ENCODE measurements around the gene TBC1D16. TPM values are rescaled to one million over a fixed set of nuclear protein-coding genes. Genes with fewer than 3 reads are reported as not detected.

The TBC1D16 gene
- total RNA-seq, 2 experiments from 2014 or later = 8.8 to 9.0 TPM

DNA sequence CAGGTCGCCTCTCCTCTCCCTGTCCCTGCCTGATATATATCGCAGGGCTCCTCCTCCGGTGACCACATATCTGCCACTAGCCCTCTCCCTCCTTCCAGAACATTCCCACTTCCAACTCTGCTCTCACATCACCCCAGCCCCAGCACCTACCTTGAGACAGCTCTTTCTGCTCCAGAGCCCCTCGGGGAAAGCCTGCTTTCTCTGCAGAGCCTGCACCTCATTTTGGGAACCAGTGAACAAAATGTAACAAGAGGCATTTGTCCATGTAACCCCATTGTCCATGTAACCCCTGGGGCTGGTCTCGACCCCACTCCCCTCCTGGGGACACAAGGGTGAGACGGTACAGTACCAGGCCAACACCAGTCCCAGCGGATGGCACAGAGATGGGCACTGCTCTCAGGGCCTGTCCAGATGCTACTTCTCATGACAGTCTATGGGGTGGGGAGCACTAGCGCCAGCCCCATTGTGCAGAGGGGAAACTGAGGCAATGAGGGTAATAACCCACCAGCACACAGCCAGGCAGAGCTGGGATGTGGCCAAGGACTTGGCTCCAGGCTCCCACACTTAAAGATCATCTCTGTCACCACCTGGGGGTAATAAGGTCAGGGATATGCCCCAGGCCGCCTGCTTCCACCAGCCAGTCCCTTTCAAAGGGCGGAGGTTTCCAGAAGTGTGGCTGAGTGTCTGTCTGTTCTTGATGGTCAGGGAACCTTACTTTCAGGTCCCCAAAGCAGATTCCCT, 42.9 kb downstream of the TBC1D16 start:
- Mint-ChIP-seq H3K9me3 (no peaks in the 10 kb centered on the region), H3K27me3 (no peaks in the 10 kb centered on the region), H3K4me3 (peak overlapping the region; percentile 81), H3K36me3 (peaks cover 6% of the 10 kb centered on the region), H3K4me1 (peaks cover 58% of the 10 kb centered on the region), H3K27ac (peak overlapping the region; percentile 91)
- DNase-seq = peak; percentile 14

GRCh38 chr17:79991924-79992648, 43.6 kb downstream of the TBC1D16 start:
- Mint-ChIP-seq H3K4me3 (peak overlapping the region; percentile 81), H3K36me3 (peaks cover 6% of the 10 kb centered on the region), H3K4me1 (peaks cover 51% of the 10 kb centered on the region), H3K9me3 (no peaks in the 10 kb centered on the region), H3K27me3 (no peaks in the 10 kb centered on the region), H3K27ac (peak overlapping the region; percentile 91)
- peak; percentile 27 for DNase-seq

- Mint-ChIP-seq H3K4me3 (peak overlapping the region; percentile 81), H3K4me1 (peaks cover 43% of the 10 kb centered on the region)
Measured at GRCh38 chr17:79991140-79991923, 44.3 kb downstream of the TBC1D16 start.

DNA sequence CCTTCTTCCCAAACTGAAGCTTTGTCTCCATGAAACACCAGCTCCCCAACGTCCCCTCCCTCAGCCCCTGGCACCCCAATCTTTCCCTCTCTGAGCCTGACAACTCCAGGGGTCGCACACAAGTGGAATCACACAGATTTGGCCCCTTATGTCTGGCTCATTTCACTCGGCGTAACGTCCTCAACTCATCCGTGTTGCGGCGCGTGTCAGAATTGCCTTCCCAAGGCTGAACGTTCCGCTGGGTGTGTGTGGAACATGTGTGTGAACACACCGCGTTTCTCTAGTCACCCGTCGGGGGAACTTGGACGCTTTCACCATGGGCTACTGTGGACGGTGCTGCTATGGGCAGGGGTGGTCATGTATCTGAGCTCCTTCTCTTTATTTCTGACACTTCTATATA, 45.0 kb downstream of the TBC1D16 start:
- no peak for DNase-seq
- no peak overlapping the region for H3K27ac Mint-ChIP-seq
- H3K36me3 Mint-ChIP-seq = peaks cover 6% of the 10 kb centered on the region
- H3K27me3 Mint-ChIP-seq = no peaks in the 10 kb centered on the region
- H3K4me3 Mint-ChIP-seq = peak overlapping the region; percentile 29
- peaks cover 38% of the 10 kb centered on the region for H3K4me1 Mint-ChIP-seq
- no peaks in the 10 kb centered on the region for H3K9me3 Mint-ChIP-seq

More at GRCh38 chr17:79991140-79991923, 44.3 kb downstream of the TBC1D16 start:
- H3K27me3 Mint-ChIP-seq = no peaks in the 10 kb centered on the region
- peak; percentile 82 for DNase-seq
- H3K9me3 Mint-ChIP-seq = no peaks in the 10 kb centered on the region
- no peak overlapping the region for H3K27ac Mint-ChIP-seq
- peaks cover 6% of the 10 kb centered on the region for H3K36me3 Mint-ChIP-seq

DNA sequence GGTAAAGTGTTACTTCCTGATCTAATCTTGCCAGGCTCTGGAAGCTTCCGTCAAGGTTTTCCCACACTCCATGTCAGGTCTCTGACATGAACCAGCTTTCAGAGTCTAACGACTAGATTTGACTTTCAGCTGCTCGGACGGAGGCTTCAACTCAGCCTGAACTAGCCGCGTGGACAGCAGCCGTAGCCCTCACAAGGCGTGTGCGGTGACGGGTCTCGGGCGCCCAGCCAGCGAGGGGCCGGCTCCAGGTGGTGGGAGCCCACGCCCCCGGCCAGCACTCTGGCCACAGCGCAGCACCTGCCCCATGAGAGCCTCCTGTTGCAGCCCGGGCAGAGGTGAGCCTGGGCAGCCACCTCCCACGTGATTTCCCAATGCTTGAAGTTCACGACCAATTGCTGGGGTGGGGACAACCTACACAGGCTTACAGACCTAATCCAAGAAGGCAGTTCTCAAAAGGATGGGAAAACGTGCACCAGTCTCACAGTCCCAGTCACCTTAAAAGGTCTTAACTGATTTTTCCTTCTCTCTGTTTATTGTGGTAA, 45.5 kb downstream of the TBC1D16 start:
- Mint-ChIP-seq H3K4me1 (peaks cover 33% of the 10 kb centered on the region), H3K27me3 (no peaks in the 10 kb centered on the region), H3K27ac (no peak overlapping the region), H3K36me3 (peaks cover 6% of the 10 kb centered on the region), H3K4me3 (no peak overlapping the region), H3K9me3 (no peaks in the 10 kb centered on the region)
- no peak for DNase-seq

DNA sequence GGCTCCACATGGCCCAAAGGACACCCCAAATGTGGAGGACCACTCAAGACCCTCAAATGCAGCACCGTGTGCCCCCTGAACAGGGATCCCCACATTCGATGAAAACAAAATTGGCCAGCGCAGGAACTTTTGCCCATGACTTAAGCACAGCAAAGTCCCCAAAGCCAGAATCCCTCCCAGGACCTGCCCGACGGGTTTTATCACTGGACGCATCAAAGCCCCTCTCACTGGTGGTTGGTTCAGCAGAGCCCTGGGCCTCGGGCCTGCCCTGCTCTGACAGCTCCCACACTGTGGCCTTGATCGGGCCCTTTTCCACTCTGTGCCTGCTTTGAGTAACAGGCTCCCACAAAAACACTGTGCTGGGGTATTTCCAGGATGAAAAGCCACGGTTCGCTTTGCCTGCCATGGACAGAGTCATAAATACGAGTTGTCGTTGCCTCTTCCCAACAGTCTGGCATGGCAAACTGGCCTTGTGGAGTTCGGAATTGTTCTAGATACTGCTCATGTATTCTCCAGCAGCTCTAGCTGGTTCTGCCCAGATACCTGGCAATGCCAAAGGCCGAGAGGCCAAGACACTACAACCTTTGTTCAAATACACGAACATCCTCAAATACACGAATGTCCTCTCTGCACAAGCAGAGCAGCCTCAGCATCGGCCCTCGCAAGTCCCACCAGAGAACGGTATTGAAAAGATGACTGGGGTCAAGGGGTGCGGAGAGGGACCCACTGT, 46.4 kb downstream of the TBC1D16 start:
- peaks cover 31% of the 10 kb centered on the region for H3K4me1 Mint-ChIP-seq
- H3K27ac Mint-ChIP-seq = no peak overlapping the region
- DNase-seq = no peak
- no peaks in the 10 kb centered on the region for H3K27me3 Mint-ChIP-seq
- H3K36me3 Mint-ChIP-seq = peaks cover 4% of the 10 kb centered on the region
- no peaks in the 10 kb centered on the region for H3K9me3 Mint-ChIP-seq
- H3K4me3 Mint-ChIP-seq = no peak overlapping the region

GRCh38 chr17:79988185-79988971, 47.3 kb downstream of the TBC1D16 start:
- no peak overlapping the region for H3K27ac Mint-ChIP-seq
- peak; percentile 34 for DNase-seq
- H3K27me3 Mint-ChIP-seq = no peaks in the 10 kb centered on the region
- H3K4me1 Mint-ChIP-seq = peaks cover 25% of the 10 kb centered on the region
- H3K4me3 Mint-ChIP-seq = no peak overlapping the region
- H3K36me3 Mint-ChIP-seq = peaks cover 4% of the 10 kb centered on the region
- H3K9me3 Mint-ChIP-seq = no peaks in the 10 kb centered on the region

GRCh38 chr17:79987935-79988184, 47.8 kb downstream of the TBC1D16 start:
- Mint-ChIP-seq H3K36me3 (peaks cover 4% of the 10 kb centered on the region), H3K27ac (no peak overlapping the region), H3K9me3 (no peaks in the 10 kb centered on the region), H3K4me1 (peaks cover 19% of the 10 kb centered on the region), H3K27me3 (no peaks in the 10 kb centered on the region), H3K4me3 (no peak overlapping the region)
- DNase-seq = no peak

DNA sequence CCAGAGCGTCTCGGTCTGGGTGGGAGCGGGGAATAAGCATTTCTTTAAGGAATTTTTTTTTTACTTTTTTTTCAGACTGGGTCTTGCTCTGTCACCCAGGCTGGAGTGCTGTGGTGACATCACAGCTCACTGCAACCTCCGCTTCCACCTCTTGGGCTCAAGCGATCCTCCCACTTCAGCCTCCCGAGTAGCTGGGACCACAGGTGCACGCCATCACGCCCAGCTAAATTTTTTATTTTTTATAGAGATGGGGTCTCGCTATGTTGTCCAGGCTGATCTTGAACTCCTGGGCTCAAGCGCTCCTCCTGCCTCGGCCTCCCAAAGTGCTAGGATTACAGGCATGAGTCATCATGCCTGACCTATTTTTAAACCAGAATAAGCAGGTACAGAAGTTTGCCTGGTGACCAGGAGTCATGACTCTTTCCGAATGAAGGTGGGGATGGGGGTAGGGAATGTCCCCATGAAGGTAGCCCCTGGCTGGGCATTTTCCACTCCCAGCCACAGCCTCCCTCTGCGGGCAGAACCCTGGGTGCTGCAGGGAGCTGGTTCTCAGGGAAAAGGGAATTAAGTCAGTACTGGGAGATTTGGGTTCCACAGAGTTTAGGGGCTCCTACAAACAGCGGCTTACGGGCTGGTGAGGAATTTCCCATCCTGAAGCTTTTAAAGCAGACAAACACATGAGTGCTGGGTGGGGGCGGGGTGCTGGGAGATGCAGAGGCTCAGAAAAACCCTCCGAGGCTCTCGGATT, 48.3 kb downstream of the TBC1D16 start:
- Mint-ChIP-seq H3K27ac (no peak overlapping the region), H3K9me3 (no peaks in the 10 kb centered on the region), H3K4me3 (no peak overlapping the region), H3K36me3 (peaks cover 1% of the 10 kb centered on the region), H3K27me3 (no peaks in the 10 kb centered on the region), H3K4me1 (peaks cover 14% of the 10 kb centered on the region)
- DNase-seq = no peak

GRCh38 chr17:79986411-79987186, 49.1 kb downstream of the TBC1D16 start:
- Mint-ChIP-seq H3K27me3 (no peaks in the 10 kb centered on the region), H3K4me1 (peaks cover 11% of the 10 kb centered on the region), H3K9me3 (no peaks in the 10 kb centered on the region), H3K27ac (no peak overlapping the region), H3K4me3 (no peak overlapping the region), H3K36me3 (no peaks in the 10 kb centered on the region)
- DNase-seq = no peak

DNA sequence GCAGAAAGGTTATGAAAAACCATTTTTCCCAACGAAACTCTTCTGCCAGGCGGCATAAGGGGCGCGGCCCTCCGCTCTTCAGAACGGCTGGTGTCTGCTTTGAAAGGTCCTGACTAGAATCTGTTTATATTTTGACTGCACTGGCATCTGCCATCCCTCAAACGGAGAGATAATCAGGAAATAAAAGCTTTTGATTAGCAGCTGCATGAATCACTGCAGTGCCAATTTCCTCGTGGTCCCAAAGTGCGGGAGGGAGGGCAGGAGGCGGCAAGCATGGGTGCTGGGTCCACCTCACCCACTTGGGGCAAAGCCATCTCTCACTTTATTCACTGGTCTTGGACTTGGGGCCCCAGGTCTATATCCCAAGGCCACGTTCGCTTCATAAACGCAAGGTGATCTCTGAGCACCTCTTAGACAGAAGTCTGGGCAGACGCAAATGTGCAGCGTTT, 49.7 kb downstream of the TBC1D16 start:
- no peaks in the 10 kb centered on the region for H3K9me3 Mint-ChIP-seq
- H3K4me3 Mint-ChIP-seq = no peak overlapping the region
- H3K4me1 Mint-ChIP-seq = peaks cover 11% of the 10 kb centered on the region
- no peaks in the 10 kb centered on the region for H3K27me3 Mint-ChIP-seq
- no peak overlapping the region for H3K27ac Mint-ChIP-seq
- H3K36me3 Mint-ChIP-seq = no peaks in the 10 kb centered on the region
- no peak for DNase-seq

GRCh38 chr17:79985361-79985942, 50.2 kb downstream of the TBC1D16 start:
- H3K4me3 Mint-ChIP-seq = no peak overlapping the region
- no peak for DNase-seq
- H3K4me1 Mint-ChIP-seq = peaks cover 7% of the 10 kb centered on the region
- H3K36me3 Mint-ChIP-seq = no peaks in the 10 kb centered on the region
- H3K9me3 Mint-ChIP-seq = no peaks in the 10 kb centered on the region
- H3K27me3 Mint-ChIP-seq = no peaks in the 10 kb centered on the region
- no peak overlapping the region for H3K27ac Mint-ChIP-seq

GRCh38 chr17:79984877-79985276, 50.8 kb downstream of the TBC1D16 start:
- Mint-ChIP-seq H3K36me3 (no peaks in the 10 kb centered on the region), H3K9me3 (no peaks in the 10 kb centered on the region), H3K4me3 (no peak overlapping the region), H3K27ac (no peak overlapping the region), H3K4me1 (peaks cover 7% of the 10 kb centered on the region), H3K27me3 (no peaks in the 10 kb centered on the region)
- no peak for DNase-seq

Data from activated naive CD8-positive, alpha-beta T cell treated with anti-CD3 and anti-CD28 coated beads for 36 hours (primary cell).